Hepatocyte (in vitro differentiated cells): Measurements from ENCODE around the gene SEC16B.

Experiments used
- EZH2phosphoT487 ChIP-seq: fragments of 200-600 bp; sonication (generic); IDR thresholded peaks from one replicate; pipeline ENCODE4 v1.6.1; 2018; ENCODE audit warnings: antibody characterized with exemption, mild to moderate bottlenecking, low read depth, moderate library complexity; ENCODE audit not compliant: unreplicated experiment, severe bottlenecking
- TF ChIP-seq, protein P1 (sequence below): fragments of 200-600 bp; sonication (generic); IDR thresholded peaks from 2 replicates; pipeline ENCODE4 v1.5.1; 2016; ENCODE audit warnings: antibody characterized with exemption, mild to moderate bottlenecking; ENCODE audit not compliant: poor library complexity

DNA sequence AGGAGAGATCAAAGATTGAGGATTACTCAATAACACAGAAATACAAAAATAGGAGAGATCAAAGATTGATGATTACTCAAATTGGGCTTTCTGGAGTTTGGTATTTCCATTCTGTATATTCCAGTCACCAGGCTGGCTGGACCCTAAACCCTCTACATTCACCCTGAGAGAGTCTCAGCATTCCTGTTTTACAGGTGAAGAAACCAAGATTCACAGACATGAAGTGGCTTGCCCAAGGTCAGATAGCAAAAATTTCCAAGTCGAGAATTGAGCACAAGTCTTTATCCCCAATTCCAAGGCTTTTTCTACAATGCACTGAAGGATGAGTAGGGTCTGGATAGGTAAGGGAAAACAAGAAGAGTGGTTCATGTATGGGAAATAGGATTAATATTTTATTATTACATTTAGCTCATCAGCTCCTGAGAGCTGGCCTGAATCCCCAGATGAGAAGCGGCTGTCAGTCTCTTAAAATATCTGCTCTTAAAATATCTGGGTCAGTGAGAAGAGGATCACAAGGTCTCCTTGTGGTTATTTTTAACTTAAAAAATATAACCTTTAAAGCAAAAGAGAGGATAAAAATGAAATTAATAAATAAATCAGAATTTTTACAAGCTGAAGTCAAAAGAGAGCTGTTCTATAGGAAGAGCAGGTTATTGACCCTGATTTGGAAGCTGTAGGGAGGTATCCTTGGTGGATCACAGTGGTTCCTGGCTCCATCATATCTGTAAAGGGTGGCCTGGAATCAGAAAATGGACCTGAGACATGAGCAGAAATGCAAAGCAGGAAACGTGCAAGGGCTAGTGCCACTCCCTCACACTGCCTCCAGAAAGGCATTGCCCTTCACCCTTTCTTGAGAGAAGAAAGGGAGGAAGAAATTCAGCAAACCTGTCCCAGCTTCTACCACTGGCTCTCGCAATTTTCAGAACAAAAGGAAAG, 29.1 kb upstream of the SEC16B start:
- TF ChIP-seq, protein P1, sequence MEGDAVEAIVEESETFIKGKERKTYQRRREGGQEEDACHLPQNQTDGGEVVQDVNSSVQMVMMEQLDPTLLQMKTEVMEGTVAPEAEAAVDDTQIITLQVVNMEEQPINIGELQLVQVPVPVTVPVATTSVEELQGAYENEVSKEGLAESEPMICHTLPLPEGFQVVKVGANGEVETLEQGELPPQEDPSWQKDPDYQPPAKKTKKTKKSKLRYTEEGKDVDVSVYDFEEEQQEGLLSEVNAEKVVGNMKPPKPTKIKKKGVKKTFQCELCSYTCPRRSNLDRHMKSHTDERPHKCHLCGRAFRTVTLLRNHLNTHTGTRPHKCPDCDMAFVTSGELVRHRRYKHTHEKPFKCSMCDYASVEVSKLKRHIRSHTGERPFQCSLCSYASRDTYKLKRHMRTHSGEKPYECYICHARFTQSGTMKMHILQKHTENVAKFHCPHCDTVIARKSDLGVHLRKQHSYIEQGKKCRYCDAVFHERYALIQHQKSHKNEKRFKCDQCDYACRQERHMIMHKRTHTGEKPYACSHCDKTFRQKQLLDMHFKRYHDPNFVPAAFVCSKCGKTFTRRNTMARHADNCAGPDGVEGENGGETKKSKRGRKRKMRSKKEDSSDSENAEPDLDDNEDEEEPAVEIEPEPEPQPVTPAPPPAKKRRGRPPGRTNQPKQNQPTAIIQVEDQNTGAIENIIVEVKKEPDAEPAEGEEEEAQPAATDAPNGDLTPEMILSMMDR, result no peak
- no peak for TF ChIP-seq EZH2phosphoT487
